Measurements from ENCODE around the gene UNC13D.

DNA sequence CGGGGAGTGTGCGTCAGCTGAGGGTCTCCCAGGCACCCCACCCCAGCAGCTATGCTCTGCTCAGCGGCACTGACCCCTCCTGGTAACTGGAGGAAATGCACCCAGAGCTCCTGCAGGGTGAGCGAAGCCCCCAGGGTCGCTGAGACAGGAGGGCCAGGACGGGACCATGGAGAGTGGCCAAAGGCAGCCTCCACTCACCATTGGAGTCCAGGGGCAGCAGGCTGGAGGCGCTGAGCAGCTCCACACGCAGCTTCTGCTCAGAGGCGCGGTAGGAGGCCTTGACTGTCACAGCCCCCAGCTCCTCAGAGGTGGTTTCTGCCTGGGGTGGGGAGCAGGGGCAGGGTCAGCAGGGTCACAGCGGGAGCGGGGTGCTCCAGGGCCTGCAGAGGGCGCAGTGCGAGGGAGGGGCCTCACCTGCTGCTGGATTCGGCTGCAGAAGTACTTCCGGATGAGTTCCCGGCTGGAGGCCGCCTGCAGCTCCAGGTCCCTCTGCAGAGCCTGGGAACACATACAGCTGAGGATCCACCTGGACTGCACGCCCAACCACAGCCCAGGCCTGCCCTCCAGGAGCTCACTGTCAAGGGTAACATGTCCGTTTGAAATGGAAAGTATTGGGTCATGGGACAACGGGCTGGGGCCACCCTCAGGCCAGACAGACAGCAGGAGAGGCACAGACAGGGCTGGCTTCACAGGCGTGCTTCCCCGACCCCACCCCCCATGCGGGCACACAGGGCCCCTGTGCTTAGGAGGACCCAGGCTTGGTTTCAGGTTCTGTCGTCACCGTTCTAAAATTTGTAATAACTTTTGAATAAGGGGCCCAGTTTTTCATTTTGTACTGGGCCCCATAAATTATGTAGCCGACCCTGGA is 13.8 kb downstream of the UNC13D start:
- TF ChIP-seq POLR2AphosphoS5 (IDR thresholded peaks at IDR 0.05; ENCODE audit: low read depth, low read length) = no peak
- TF ChIP-seq SIN3A (IDR thresholded peaks at IDR 0.05; ENCODE audit: borderline replicate concordance, insufficient read depth, low read length) = no peak
- TF ChIP-seq, protein P1, sequence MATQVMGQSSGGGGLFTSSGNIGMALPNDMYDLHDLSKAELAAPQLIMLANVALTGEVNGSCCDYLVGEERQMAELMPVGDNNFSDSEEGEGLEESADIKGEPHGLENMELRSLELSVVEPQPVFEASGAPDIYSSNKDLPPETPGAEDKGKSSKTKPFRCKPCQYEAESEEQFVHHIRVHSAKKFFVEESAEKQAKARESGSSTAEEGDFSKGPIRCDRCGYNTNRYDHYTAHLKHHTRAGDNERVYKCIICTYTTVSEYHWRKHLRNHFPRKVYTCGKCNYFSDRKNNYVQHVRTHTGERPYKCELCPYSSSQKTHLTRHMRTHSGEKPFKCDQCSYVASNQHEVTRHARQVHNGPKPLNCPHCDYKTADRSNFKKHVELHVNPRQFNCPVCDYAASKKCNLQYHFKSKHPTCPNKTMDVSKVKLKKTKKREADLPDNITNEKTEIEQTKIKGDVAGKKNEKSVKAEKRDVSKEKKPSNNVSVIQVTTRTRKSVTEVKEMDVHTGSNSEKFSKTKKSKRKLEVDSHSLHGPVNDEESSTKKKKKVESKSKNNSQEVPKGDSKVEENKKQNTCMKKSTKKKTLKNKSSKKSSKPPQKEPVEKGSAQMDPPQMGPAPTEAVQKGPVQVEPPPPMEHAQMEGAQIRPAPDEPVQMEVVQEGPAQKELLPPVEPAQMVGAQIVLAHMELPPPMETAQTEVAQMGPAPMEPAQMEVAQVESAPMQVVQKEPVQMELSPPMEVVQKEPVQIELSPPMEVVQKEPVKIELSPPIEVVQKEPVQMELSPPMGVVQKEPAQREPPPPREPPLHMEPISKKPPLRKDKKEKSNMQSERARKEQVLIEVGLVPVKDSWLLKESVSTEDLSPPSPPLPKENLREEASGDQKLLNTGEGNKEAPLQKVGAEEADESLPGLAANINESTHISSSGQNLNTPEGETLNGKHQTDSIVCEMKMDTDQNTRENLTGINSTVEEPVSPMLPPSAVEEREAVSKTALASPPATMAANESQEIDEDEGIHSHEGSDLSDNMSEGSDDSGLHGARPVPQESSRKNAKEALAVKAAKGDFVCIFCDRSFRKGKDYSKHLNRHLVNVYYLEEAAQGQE (IDR thresholded peaks at IDR 0.05; ENCODE audit: insufficient read depth in 1 of 2, low read depth in 2 of 2, low read length in 2 of 2) = no peak
- no peak for TF ChIP-seq TAF1 (IDR thresholded peaks at IDR 0.05; ENCODE audit: borderline replicate concordance, insufficient read depth, low read length)
- TF ChIP-seq FOXP2 (optimal IDR thresholded peaks at IDR 0.05; ENCODE audit: borderline replicate concordance, extremely low read depth, extremely low read length, insufficient read depth) = no peak

All from PFSK-1 (cell line).